Hindlimb muscle (tissue), 1 donor: ENCODE data around the gene OGDH. TPM values are rescaled to one million over a fixed set of nuclear protein-coding genes. Genes with fewer than 3 reads are reported as not detected.
A peak's percentile ranks its signal among the peaks of the same experiment; 100 is the strongest.

ENCODE experiments used
- DNase-seq: peaks from one replicate; pipeline ENCODE4 v3.0.0-alpha.2; 2013
- polyA plus RNA-seq: library from polyadenylated mRNA; unstranded; fragments of 120-200 nt; gene quantifications from one replicate; pipeline ENCODE4 v1.2.1, GENCODE V29; 2013; ENCODE audit not compliant: insufficient read length

The OGDH gene
- polyA plus RNA-seq, 1 donor = 66.4 TPM

- DNase-seq = no peak
These were observed 12.3 kb downstream of the OGDH start for GRCh38 chr7:44618753-44619152.

DNA sequence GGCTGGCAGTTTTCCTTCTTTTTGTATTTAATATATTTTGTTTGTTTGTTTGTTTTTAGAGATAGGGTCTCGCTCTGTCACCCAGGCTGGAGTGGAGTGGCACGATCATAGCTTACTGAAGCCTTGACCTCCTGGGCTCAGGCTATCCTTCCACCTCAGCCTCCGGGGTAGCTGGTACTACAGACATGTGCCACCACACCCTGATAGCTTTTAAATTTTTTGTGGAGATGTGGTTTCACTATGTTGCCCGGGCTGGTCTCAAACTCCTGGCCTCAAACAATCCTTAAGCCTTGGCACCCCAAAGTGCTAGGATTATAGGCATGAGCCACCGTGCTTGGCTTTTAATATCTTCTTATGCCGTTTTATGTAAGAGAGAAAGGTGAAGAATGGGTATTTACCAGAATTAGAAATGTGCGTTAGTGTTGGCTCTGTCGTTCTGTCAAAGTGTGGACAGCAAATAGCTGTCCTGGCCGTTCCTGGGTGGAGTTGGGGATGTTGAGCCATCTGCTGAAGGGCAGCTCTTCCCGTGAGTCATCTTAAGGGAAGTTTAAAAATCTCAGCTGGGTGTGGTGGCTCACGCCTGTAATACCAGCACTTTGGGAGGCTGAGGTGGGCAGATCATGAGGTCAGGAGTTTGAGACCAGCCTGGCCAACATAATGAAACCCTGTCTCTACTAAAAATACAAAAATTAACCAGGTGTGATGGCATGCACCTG, 14.8 kb downstream of the OGDH start:
- no peak for DNase-seq

GRCh38 chr7:44621750-44622103, 15.3 kb downstream of the OGDH start:
- DNase-seq = no peak

DNA sequence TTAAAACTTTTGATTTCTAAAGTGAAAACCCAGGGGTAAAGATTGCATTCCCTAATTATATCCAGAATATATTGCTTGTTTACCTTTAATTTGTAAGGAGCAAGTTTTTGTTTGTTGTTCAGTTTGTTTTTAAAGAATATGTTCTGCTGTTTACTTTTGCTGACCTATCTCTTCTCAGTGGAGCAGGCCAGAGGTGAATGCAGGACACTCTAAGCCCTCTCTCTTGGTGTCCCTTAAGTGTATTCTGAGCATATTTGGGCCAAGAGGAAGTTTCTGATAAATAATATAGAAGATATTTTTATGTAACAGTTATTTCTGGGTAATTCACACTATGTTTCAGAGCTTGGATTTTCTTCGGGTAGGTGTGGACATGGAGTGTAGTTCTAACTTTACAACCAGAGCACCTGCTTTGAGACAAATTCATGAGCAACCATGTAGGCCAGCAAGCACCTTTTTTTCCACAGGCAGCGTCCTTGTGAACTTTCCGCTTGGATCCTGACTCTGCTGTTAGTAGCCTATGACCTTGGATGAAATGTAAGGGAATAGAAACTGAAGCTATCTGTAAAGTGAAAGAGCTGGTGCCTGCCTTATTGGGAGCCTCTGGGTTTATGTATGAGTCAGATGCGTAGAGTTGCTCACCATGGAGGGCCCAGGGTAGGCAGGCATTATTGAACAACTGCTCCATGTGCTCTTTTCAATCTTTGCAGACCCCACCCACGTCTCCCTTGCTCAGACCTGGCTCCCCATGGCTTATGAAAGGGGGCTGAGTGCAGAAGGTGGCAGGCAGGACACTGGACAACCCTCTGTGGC, 16.1 kb downstream of the OGDH start:
- no peak for DNase-seq

- no peak for DNase-seq
These were observed 17.9 kb downstream of the OGDH start for GRCh38 chr7:44624318-44624717.

- no peak for DNase-seq
These were observed 19.4 kb downstream of the OGDH start for GRCh38 chr7:44625526-44626471.

DNA sequence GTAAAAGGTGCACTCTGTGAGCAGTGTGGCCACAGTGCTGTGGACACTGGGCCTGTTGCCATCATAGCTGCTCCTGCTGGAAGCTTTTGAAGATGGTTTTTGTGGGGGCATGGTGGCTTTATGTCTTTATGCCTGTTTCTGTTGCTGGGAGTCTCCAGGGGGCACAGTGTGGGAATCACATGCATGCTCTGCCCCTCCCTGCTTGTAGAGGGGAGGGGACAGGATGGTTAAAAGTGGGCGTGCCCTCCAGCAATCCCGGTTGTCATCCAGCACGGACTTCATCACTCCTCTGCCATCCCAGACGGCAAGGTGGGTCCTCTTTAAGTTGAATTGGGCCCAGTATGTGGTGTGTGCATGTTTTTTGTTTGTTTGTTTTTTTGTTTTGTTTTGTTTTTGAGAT, 20.2 kb downstream of the OGDH start:
- no peak for DNase-seq

- DNase-seq = no peak
These were observed 23.5 kb downstream of the OGDH start for GRCh38 chr7:44629829-44630522.

GRCh38 chr7:44630792-44631457, 24.5 kb downstream of the OGDH start:
- no peak for DNase-seq

GRCh38 chr7:44631458-44632115, 25.2 kb downstream of the OGDH start:
- no peak for DNase-seq

DNA sequence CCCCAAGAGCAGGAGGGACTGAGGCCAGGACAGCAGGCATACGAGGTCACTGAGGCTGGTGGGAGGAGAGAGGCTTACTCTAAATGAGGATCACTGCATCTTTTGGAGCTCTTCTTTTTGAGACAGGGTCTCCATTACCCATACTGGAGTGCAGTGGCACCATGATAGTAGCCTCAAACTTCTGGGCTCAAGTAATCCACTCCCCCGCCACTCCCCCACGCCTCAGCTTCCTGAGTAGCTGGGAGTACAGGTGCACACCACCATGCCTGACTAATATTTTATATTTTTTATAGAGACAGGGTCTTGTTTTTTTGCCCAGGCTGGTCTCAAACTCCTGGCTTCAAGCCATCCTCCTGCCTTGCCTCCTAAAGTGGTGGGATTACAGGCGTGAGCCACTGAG, 25.8 kb downstream of the OGDH start:
- DNase-seq = no peak

- peak; percentile 54 for DNase-seq
These were observed 27.1 kb downstream of the OGDH start for GRCh38 chr7:44633254-44634186.

DNA sequence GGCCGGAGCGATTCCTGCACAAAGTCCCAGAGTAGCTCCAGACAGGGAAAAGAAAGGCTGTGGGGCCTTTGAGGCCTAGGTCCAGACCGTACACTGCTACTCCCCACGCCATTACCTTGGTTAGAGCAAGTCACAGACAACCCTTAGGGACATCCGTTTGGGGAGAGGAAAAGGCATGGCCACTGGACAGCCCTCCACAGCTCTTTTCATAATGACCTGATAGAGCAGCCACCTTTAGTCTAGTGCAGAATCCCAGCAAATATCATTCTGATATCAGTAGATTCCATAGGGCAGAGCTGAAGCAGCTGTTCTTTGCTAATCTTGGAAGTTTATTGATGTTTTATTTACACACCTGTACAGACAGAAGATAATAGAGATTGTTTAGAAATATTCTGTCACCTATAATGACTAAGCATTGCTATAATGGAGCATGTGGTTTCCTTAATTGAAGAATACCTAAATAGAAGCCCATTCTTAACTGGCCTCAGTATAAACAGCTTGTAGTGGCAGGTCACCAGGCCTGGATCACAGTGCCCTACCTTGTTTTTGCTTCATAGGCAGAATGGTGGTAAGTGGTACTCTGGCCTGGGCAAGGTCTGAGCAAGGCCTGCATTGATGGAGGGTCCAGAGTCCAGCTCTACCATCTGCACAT, 27.9 kb downstream of the OGDH start:
- no peak for DNase-seq

GRCh38 chr7:44634839-44635591, 28.6 kb downstream of the OGDH start:
- no peak for DNase-seq

DNA sequence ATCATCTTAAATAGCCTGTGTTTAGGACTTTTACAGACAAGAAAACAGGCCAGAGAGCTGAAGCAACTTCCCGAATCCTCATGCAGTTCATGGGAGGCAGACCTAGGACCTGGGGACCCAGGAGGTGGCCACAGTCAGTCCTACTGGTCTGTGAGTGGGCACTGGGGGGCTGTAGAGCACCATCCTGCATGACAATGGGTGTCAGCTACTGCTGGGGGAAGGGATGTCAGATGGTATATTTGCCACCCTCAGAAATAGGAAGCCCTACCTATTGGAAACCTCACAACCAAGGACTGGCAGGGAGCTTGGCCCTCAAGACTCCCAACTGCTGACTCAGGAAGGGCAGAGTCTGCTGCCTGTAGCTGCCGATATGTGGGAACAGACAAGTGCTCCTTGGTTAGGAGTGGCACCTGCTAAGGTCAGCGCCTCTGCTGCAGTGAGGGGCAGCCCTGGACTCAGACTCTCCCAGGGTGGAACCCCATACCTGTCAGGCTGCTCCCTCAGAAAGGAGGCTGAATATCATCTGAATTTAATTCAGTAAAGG, 29.7 kb downstream of the OGDH start:
- no peak for DNase-seq

DNA sequence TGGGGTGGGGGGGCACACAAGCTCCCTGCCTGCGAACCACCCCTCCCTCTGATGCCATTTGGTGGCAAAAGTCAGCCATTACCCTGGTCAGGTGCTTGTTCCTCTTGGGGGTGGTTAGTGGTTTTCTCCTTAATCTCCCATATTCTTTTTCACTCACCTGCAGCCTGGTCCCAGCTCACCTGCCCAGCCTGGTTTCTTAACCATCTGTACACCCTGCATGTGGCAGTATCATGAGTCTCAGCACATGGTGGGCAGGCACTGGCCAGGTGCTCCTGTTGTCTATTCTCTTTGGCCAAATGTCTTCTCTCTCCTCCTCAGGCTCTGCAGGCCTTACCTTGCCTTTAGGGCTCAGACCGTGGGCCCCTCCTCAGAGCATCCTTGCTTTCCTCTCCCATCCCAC, 30.5 kb downstream of the OGDH start:
- DNase-seq = no peak

- no peak for DNase-seq
These were observed 31.6 kb downstream of the OGDH start for GRCh38 chr7:44637788-44638594.
